Measurements from ENCODE around the gene ZNF48. TPM values are rescaled to one million over a fixed set of nuclear protein-coding genes. Genes with fewer than 3 reads are reported as not detected.

ZNF48 gene
- total RNA-seq, 2 donors from 2014 or later = 9.3 to 12.2 TPM

GRCh38 chr16:30437511-30438046 is 42.4 kb downstream of the ZNF48 start:
- no peaks in the 10 kb centered on the region for H3K9me3 ChIP-seq
- DNase-seq (peak in 2 of 4 donors; percentile 12 to 27), ATAC-seq (peak; percentile 30)
- peak overlapping the region in 1 of 4 donors; percentile 25 for H3K27ac ChIP-seq
- no peak for TF ChIP-seq CTCF (IDR thresholded peaks at IDR 0.05)
- TF ChIP-seq POLR2A (IDR thresholded peaks at IDR 0.05) = no peak
- no peaks in the 10 kb centered on the region for H3K27me3 ChIP-seq
- intact Hi-C loops (cut with DNase I) = no loop called here
- peaks cover 9% of the 10 kb centered on the region for H3K4me1 ChIP-seq
- no peak overlapping the region for H3K4me3 ChIP-seq
- no peaks in the 10 kb centered on the region for H3K36me3 ChIP-seq (replicated peaks in 1 of 2; ENCODE audit: insufficient read depth in 1 of 2, low read depth in 2 of 2)
- 12 to 27% methylated on average over 3 of the region's 3 CpGs for WGBS, 2 donors

GRCh38 chr16:30438835-30439234 is 43.6 kb downstream of the ZNF48 start:
- H3K36me3 ChIP-seq (replicated peaks in 1 of 2; ENCODE audit: insufficient read depth in 1 of 2, low read depth in 2 of 2) = no peaks in the 10 kb centered on the region
- H3K4me1 ChIP-seq = peaks cover 19% of the 10 kb centered on the region
- no peak overlapping the region for H3K27ac ChIP-seq
- intact Hi-C loops (cut with DNase I) = no loop called here
- H3K4me3 ChIP-seq = no peak overlapping the region
- DNase-seq = no peak
- no peaks in the 10 kb centered on the region for H3K9me3 ChIP-seq
- TF ChIP-seq POLR2A (IDR thresholded peaks at IDR 0.05) = no peak
- TF ChIP-seq CTCF (IDR thresholded peaks at IDR 0.05) = no peak
- WGBS, 2 donors = 87% methylated on average over 5 of the region's 5 CpGs
- no peak for ATAC-seq
- H3K27me3 ChIP-seq = no peaks in the 10 kb centered on the region

GRCh38 chr16:30439720-30440348 is 44.6 kb downstream of the ZNF48 start:
- no peaks in the 10 kb centered on the region for H3K27me3 ChIP-seq
- intact Hi-C loops (cut with DNase I) = no loop called here
- H3K36me3 ChIP-seq (replicated peaks in 1 of 2; ENCODE audit: insufficient read depth in 1 of 2, low read depth in 2 of 2) = no peaks in the 10 kb centered on the region
- no peaks in the 10 kb centered on the region for H3K9me3 ChIP-seq
- ATAC-seq (no peak), DNase-seq (no peak)
- H3K27ac ChIP-seq = no peak overlapping the region
- TF ChIP-seq POLR2A (IDR thresholded peaks at IDR 0.05) (no peak), CTCF (IDR thresholded peaks at IDR 0.05) (no peak)
- H3K4me3 ChIP-seq = no peak overlapping the region
- H3K4me1 ChIP-seq = peaks cover 29% of the 10 kb centered on the region
- WGBS, 2 donors = 84 to 86% methylated on average over 6 of the region's 6 CpGs

- H3K4me1 ChIP-seq = peaks cover 50% of the 10 kb centered on the region
- DNase-seq (no peak), ATAC-seq (no peak)
- no peak overlapping the region for H3K27ac ChIP-seq
- no peaks in the 10 kb centered on the region for H3K27me3 ChIP-seq
- 40 to 66% methylated on average over 2 of the region's 2 CpGs for WGBS, 2 donors
- TF ChIP-seq CTCF (IDR thresholded peaks at IDR 0.05) (no peak), POLR2A (IDR thresholded peaks at IDR 0.05) (no peak)
- H3K4me3 ChIP-seq = no peak overlapping the region
- no peaks in the 10 kb centered on the region for H3K36me3 ChIP-seq (replicated peaks in 1 of 2; ENCODE audit: insufficient read depth in 1 of 2, low read depth in 2 of 2)
- intact Hi-C loops (cut with DNase I) = no loop called here
- no peaks in the 10 kb centered on the region for H3K9me3 ChIP-seq
These were observed 48.4 kb downstream of the ZNF48 start for GRCh38 chr16:30443631-30444030.
